PC-3 (cell line): Measurements from ENCODE around the gene SLC38A3. TPM values are rescaled to one million over a fixed set of nuclear protein-coding genes. Genes with fewer than 3 reads are reported as not detected.
A peak's percentile ranks its signal among the peaks of the same experiment; 100 is the strongest.

Experiments used
- ATAC-seq: fragments of 200-7000 bp; cut with Tn5 transposase; 2 replicates; pipeline ENCODE4 v1.9.1; 2020; ENCODE audit warnings: mild to moderate bottlenecking, moderate library complexity
- BruUV-seq: library from RNA; stranded (reverse); fragments of 400-500 nt; replicated peaks from 2 replicates; lab custom pipeline; 2021; lab: Mats Ljungman, UMichigan
- CTCF ChIA-PET: fragments of 300-600 bp; sonication (Branson Sonifier 250); formaldehyde crosslinking; loops from one replicate; lab custom pipeline; 2022; ENCODE audit warnings: antibody characterized with exemption; lab: Charles Lee
- POLR2A ChIA-PET: fragments of 300-600 bp; sonication (Branson Sonifier 250); formaldehyde crosslinking; loops from one replicate; lab custom pipeline; 2022; ENCODE audit warnings: antibody characterized with exemption; ENCODE audit not compliant: unreplicated experiment; lab: Charles Lee
- DNase-seq: peaks from one replicate; pipeline ENCODE4 v3.0.0-alpha.2; 2015
- H2AFZ ChIP-seq: fragments of 300-600 bp; sonication (generic); 2 replicates; pipeline ENCODE4 v1.6.0; 2016; ENCODE audit warnings: antibody characterized with exemption, low read length
- H3F3A ChIP-seq: fragments of 300-600 bp; sonication (generic); one replicate; pipeline ENCODE4 v1.6.0; 2017; ENCODE audit warnings: antibody characterized with exemption, low read length, control low read depth, mild to moderate bottlenecking; ENCODE audit not compliant: unreplicated experiment
- H3K27ac ChIP-seq: fragments of 300-600 bp; sonication (generic); 2 replicates; pipeline ENCODE4 v1.5.1; 2016; ENCODE audit warnings: mild to moderate bottlenecking, low read length
- H3K27me3 ChIP-seq: fragments of 300-600 bp; sonication (generic); 2 replicates; pipeline ENCODE4 v1.6.1; 2016; ENCODE audit warnings: low read length, mixed read lengths
- H3K36me3 ChIP-seq: fragments of 300-600 bp; sonication (generic); 2 replicates; pipeline ENCODE4 v1.6.1; 2016; ENCODE audit warnings: low read depth, mixed run types, low read length, mixed read lengths
- H3K4me1 ChIP-seq: fragments of 300-600 bp; sonication (generic); 2 replicates; pipeline ENCODE4 v1.5.1; 2016; ENCODE audit warnings: low read length; ENCODE audit not compliant: insufficient read depth
- H3K4me2 ChIP-seq: fragments of 300-600 bp; sonication (generic); 2 replicates; pipeline ENCODE4 v1.6.0; 2016; ENCODE audit warnings: low read length
- H3K4me3 ChIP-seq: fragments of 300-600 bp; sonication (generic); 2 replicates; pipeline ENCODE4 v1.5.1; 2016; ENCODE audit warnings: mild to moderate bottlenecking, low read length, mixed read lengths
- H3K79me2 ChIP-seq: fragments of 300-600 bp; sonication (generic); 2 replicates; pipeline ENCODE4 v1.6.1; 2017; ENCODE audit warnings: low read length, mixed read lengths
- H3K9ac ChIP-seq: fragments of 300-600 bp; sonication (generic); 2 replicates; pipeline ENCODE4 v1.6.0; 2016; ENCODE audit warnings: mild to moderate bottlenecking, low read length
- H3K9me2 ChIP-seq: fragments of 300-600 bp; sonication (generic); replicated peaks from 2 replicates; pipeline ENCODE4 v1.6.1; 2016; ENCODE audit warnings: mixed run types, low read length, mixed read lengths
- H3K9me3 ChIP-seq: fragments of 300-600 bp; sonication (generic); 2 replicates; pipeline ENCODE4 v1.6.1; 2016; ENCODE audit warnings: low read length, mixed read lengths
- H4K20me1 ChIP-seq: fragments of 300-600 bp; sonication (generic); 2 replicates; pipeline ENCODE4 v1.6.1; 2016; ENCODE audit warnings: low read length, mixed read lengths
- EZH2 ChIP-seq: fragments of 300-600 bp; sonication (generic); IDR thresholded peaks from one replicate; pipeline ENCODE4 v1.6.1; 2017; ENCODE audit warnings: antibody characterized with exemption, mild to moderate bottlenecking, low read length; ENCODE audit not compliant: unreplicated experiment
- EZH2phosphoT487 ChIP-seq: fragments of 300-600 bp; sonication (generic); IDR thresholded peaks from 2 replicates; pipeline ENCODE4 v1.6.1; 2018; ENCODE audit warnings: mild to moderate bottlenecking, antibody characterized with exemption, low read length, borderline replicate concordance
- intact Hi-C: fragments of 100-400 bp; cut with micrococcal nuclease; formaldehyde crosslinking; loops from 2 replicates; pipeline ENCODE4 v1.9.0; 2023
- total RNA-seq: library from RNA; depleted of rRNA; stranded (reverse); fragments of >200 nt; gene quantifications from 2 replicates; pipeline ENCODE4 v1.2.3, GENCODE V29; 2014
- TF ChIP-seq, protein P1 (sequence below): fragments of 300-600 bp; sonication (generic); conservative IDR thresholded peaks from 2 replicates; pipeline ENCODE4 v1.5.1; 2017; ENCODE audit warnings: antibody characterized with exemption, low read depth, mild to moderate bottlenecking, low read length

SLC38A3 gene
- total RNA-seq, 1 experiment from 2014 or later, result 3.3 TPM

DNA sequence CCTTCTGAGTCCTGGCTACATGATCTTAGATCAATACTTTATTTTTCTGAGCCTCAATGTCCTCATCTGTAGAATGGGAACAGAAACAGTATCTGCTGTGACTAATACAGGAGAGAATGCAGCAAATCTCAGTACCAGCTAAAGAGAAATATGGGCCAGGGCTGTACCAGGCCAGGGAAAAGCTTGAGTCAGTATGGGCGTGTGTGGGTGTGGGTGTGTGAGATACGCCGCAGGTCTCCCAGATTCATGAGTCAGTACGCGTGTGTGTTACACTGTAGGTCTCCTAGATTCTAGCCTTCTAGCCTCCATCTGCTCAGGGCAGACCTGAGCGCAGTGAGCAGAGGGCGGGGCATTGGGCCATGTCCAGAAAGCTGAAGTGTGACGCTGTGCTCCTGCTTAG lies 46.1 kb downstream of the SLC38A3 start:
- ATAC-seq (peak; percentile 78), DNase-seq (peak; percentile 96)
- TF ChIP-seq EZH2 (no peak), EZH2phosphoT487 (no peak)
- TF ChIP-seq, protein P1, sequence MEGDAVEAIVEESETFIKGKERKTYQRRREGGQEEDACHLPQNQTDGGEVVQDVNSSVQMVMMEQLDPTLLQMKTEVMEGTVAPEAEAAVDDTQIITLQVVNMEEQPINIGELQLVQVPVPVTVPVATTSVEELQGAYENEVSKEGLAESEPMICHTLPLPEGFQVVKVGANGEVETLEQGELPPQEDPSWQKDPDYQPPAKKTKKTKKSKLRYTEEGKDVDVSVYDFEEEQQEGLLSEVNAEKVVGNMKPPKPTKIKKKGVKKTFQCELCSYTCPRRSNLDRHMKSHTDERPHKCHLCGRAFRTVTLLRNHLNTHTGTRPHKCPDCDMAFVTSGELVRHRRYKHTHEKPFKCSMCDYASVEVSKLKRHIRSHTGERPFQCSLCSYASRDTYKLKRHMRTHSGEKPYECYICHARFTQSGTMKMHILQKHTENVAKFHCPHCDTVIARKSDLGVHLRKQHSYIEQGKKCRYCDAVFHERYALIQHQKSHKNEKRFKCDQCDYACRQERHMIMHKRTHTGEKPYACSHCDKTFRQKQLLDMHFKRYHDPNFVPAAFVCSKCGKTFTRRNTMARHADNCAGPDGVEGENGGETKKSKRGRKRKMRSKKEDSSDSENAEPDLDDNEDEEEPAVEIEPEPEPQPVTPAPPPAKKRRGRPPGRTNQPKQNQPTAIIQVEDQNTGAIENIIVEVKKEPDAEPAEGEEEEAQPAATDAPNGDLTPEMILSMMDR, result no peak
- no peak overlapping the region for H3K9ac ChIP-seq
- H3K9me2 ChIP-seq, result no peaks in the 10 kb centered on the region
- H3K4me2 ChIP-seq, result peak overlapping the region; percentile 12; the same call in 1 of the 2 replicates
- no peak overlapping the region for H3K4me3 ChIP-seq
- BruUV-seq, result no TSS peak
- peaks cover 5% of the 10 kb centered on the region for H3F3A ChIP-seq
- 0 out of 2 replicates have a peak, but pooled peaks cover 7% of the 10 kb centered on the region for H4K20me1 ChIP-seq
- peak overlapping the region; percentile 58 for H3K27ac ChIP-seq
- ChIA-PET POLR2A (no interaction called here), CTCF (interaction anchor here (0.6 to 1.4 kb wide), 4 partner anchors 9 to 57 kb away, joined by 3 to 4 read pairs (median 4); partner anchors contain the start of gene GNAI2)
- H3K4me1 ChIP-seq, result peaks cover 50% of the 10 kb centered on the region
- no peaks in the 10 kb centered on the region for H3K9me3 ChIP-seq
- no peak overlapping the region for H2AFZ ChIP-seq
- peaks cover 67% of the 10 kb centered on the region for H3K79me2 ChIP-seq
- intact Hi-C loops, result no loop called here
- H3K36me3 ChIP-seq, result peaks cover 5% of the 10 kb centered on the region; the same call in 1 of the 2 replicates
- no peaks in the 10 kb centered on the region for H3K27me3 ChIP-seq

DNA sequence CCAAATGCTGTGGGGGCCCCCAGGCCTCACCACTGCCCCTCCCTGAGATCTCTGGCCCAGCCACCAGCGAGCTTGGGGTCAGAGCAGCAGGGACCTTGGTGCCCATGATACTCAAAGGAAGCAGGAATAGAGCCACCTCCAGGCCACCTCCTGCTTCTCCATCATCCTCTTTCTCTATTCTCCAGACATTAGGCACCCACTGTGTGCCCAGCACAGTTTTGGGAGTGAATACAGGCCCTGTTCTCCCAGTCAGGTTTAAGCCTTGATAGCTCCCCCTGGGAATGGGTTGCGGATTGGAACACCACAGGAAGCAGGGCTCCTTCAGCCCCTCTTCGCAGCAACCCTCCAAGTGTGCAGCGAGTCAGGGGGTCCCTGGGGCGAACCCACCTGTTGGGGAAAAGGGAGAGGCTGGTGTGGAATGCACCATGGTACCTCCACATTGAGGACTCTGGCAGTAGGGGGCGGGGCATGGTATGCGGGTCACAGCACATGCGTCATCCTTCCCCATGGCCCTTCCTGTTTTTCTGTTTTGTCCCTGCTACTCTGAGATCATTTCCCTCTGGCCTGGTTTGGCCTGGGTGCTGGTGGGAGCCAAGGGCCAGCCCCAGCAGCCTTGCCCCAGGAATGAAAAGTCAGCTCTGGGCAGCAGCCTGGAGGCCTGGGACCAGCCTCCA lies 49.6 kb downstream of the SLC38A3 start:
- Histone ChIP-seq H3K27ac (no peak overlapping the region), H3K4me3 (no peak overlapping the region), H4K20me1 (0 out of 2 replicates have a peak, but pooled peaks cover 7% of the 10 kb centered on the region), H3K4me1 (peaks cover 19% of the 10 kb centered on the region), H3F3A (no peaks in the 10 kb centered on the region), H3K9me2 (no peaks in the 10 kb centered on the region), H3K9me3 (no peaks in the 10 kb centered on the region), H3K36me3 (peaks cover 19% of the 10 kb centered on the region), H3K27me3 (no peaks in the 10 kb centered on the region), H2AFZ (no peak overlapping the region), H3K9ac (no peak overlapping the region), H3K79me2 (peaks cover 33% of the 10 kb centered on the region), H3K4me2 (no peak overlapping the region)
- ChIA-PET POLR2A (no interaction called here), CTCF (no interaction called here)
- DNase-seq (no peak), ATAC-seq (no peak)
- intact Hi-C loops, result no loop called here
- TF ChIP-seq EZH2 (no peak), EZH2phosphoT487 (no peak)
- TF ChIP-seq, protein P1, result no peak
- BruUV-seq, result no TSS peak

DNA sequence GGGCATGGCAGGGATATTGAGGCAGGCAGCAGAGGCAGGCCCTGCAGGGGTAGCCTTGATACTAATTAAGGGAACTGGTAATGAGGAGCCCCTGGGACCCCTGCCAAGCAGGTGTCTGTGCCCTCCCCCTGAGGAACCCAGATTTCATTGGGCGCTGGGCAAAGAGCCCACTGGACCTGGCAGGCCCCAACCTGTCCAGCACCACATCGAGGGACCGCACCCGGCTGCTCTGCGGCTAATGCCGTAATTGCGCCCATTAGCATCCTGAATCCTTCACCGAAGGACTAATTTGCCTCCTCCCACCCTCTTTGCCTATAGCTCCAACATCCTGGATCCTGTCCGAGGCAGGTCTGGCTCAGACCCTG lies 50.2 kb downstream of the SLC38A3 start:
- Histone ChIP-seq H3F3A (no peaks in the 10 kb centered on the region), H4K20me1 (0 out of 2 replicates have a peak, but pooled peaks cover 7% of the 10 kb centered on the region), H3K4me2 (no peak overlapping the region), H3K4me1 (peaks cover 14% of the 10 kb centered on the region), H3K36me3 (peaks cover 19% of the 10 kb centered on the region), H3K27me3 (no peaks in the 10 kb centered on the region), H3K9me2 (no peaks in the 10 kb centered on the region), H3K9me3 (no peaks in the 10 kb centered on the region), H3K27ac (no peak overlapping the region), H3K4me3 (no peak overlapping the region), H3K79me2 (peaks cover 28% of the 10 kb centered on the region), H2AFZ (no peak overlapping the region), H3K9ac (no peak overlapping the region)
- intact Hi-C loops, result no loop called here
- DNase-seq (no peak), ATAC-seq (no peak)
- POLR2A ChIA-PET, result no interaction called here
- no TSS peak for BruUV-seq
- CTCF ChIA-PET, result no interaction called here
- TF ChIP-seq, protein P1, result no peak
- TF ChIP-seq EZH2 (no peak), EZH2phosphoT487 (no peak)
